HepG2 (cell line): ENCODE results near the gene SGSM1. TPM values are rescaled to one million over a fixed set of nuclear protein-coding genes. Genes with fewer than 3 reads are reported as not detected.

ENCODE experiments used
- DMAP1 ChIP-seq: IDR thresholded peaks from 2 replicates; pipeline ENCODE4 v1.6.1; 2016
- ELF3 ChIP-seq: IDR thresholded peaks from 2 replicates; pipeline ENCODE4 v1.6.1; 2016; ENCODE audit warnings: missing genetic modification reagents, missing compliant biosample characterization
- HDAC1 ChIP-seq: sonication (generic); formaldehyde crosslinking; IDR thresholded peaks from 2 replicates; pipeline ENCODE4 v1.5.1; 2020; ENCODE audit warnings: mild to moderate bottlenecking, missing genetic modification reagents
- JUND ChIP-seq: sonication (generic); formaldehyde crosslinking; IDR thresholded peaks from 2 replicates; pipeline ENCODE4 v1.8.0; 2022; ENCODE audit warnings: mild to moderate bottlenecking, missing genetic modification reagents
- KDM5B ChIP-seq: sonication (generic); formaldehyde crosslinking; IDR thresholded peaks from 2 replicates; pipeline ENCODE4 v1.4.0; 2020; ENCODE audit warnings: missing genetic modification reagents, mild to moderate bottlenecking, borderline replicate concordance
- KLF6 ChIP-seq: IDR thresholded peaks from 2 replicates; pipeline ENCODE4 v1.8.0; 2016; ENCODE audit warnings: missing biosample characterization, missing genetic modification reagents
- MTA1 ChIP-seq: sonication (generic); formaldehyde crosslinking; IDR thresholded peaks from 2 replicates; pipeline ENCODE4 v1.4.0; 2020; ENCODE audit warnings: missing genetic modification reagents, mild to moderate bottlenecking, borderline replicate concordance
- NFRKB ChIP-seq: fragments of 450-650 bp; IDR thresholded peaks from 2 replicates; pipeline ENCODE4 v1.6.1; 2017
- NR2F6 ChIP-seq, 2 experiments: IDR thresholded peaks; 2 replicates each; pipeline ENCODE4 v1.6.1; 2016; ENCODE audit warnings: antibody characterized with exemption in 1 of 2, mild to moderate bottlenecking in 1 of 2
- NRL ChIP-seq: sonication (generic); formaldehyde crosslinking; IDR thresholded peaks from 2 replicates; pipeline ENCODE4 v1.5.0; 2020; ENCODE audit warnings: missing genetic modification reagents, mild to moderate bottlenecking, moderate library complexity, borderline replicate concordance
- POLR2A ChIP-seq, 2 experiments: IDR thresholded peaks; 2 replicates each; pipeline ENCODE4 v1.6.1; 2011; ENCODE audit warnings: low read depth in 2 of 2, low read length in 2 of 2, mild to moderate bottlenecking in 1 of 2, moderate library complexity in 1 of 2; ENCODE audit not compliant: insufficient read depth in 1 of 2
- SMAD3 ChIP-seq: sonication (generic); formaldehyde crosslinking; IDR thresholded peaks from 2 replicates; pipeline ENCODE4 v1.4.0; 2020; ENCODE audit warnings: missing genetic modification reagents
- SMYD3 ChIP-seq: sonication (generic); formaldehyde crosslinking; IDR thresholded peaks from 2 replicates; pipeline ENCODE4 v1.8.1; 2023; ENCODE audit warnings: mild to moderate bottlenecking, missing genetic modification reagents
- XBP1 ChIP-seq: sonication (generic); formaldehyde crosslinking; IDR thresholded peaks from 2 replicates; pipeline ENCODE4 v1.5.0; 2020; ENCODE audit warnings: missing genetic modification reagents
- ZNF160 ChIP-seq: sonication (generic); formaldehyde crosslinking; IDR thresholded peaks from 2 replicates; pipeline ENCODE4 v1.8.0; 2022; ENCODE audit warnings: mild to moderate bottlenecking, inconsistent platforms, missing genetic modification reagents
- ZNF30 ChIP-seq: sonication (generic); formaldehyde crosslinking; IDR thresholded peaks from 2 replicates; pipeline ENCODE4 v1.5.0; 2020; ENCODE audit warnings: mild to moderate bottlenecking, missing genetic modification reagents
- ZNF543 ChIP-seq: sonication (generic); formaldehyde crosslinking; IDR thresholded peaks from 2 replicates; pipeline ENCODE4 v1.4.0; 2020; ENCODE audit warnings: mild to moderate bottlenecking, missing genetic modification reagents
- ZNF724P ChIP-seq: sonication (generic); formaldehyde crosslinking; IDR thresholded peaks from 2 replicates; pipeline ENCODE4 v1.8.0; 2022; ENCODE audit warnings: missing genetic modification reagents, borderline replicate concordance
- ZNF816 ChIP-seq: sonication (generic); formaldehyde crosslinking; IDR thresholded peaks from 2 replicates; pipeline ENCODE4 v1.8.0; 2022; ENCODE audit warnings: missing genetic modification reagents, mild to moderate bottlenecking, borderline replicate concordance
- ZSCAN21 ChIP-seq: sonication (generic); formaldehyde crosslinking; IDR thresholded peaks from 2 replicates; pipeline ENCODE4 v1.8.0; 2022; ENCODE audit warnings: mild to moderate bottlenecking, missing genetic modification reagents, moderate library complexity, borderline replicate concordance
- polyA plus RNA-seq, 8 experiments: library from polyadenylated mRNA; depleted of rRNA in 3 of 8; stranded (reverse) in 7 of 8; unstranded in 1 of 8; fragments of >200 nt; fragmentation: Illumina TruSeq in 4 of 8; extraction: Trizol in 4 of 8; gene quantifications; 2 replicates each; pipeline versions ENCODE4 v1.2.1 to v1.2.3, GENCODE V29; 2011 to 2016; ENCODE audit warnings: low read depth in 4 of 8, missing spikeins in 1 of 8, mixed read lengths in 1 of 8; ENCODE audit not compliant: insufficient read depth in 1 of 8
- total RNA-seq, 5 experiments: library from RNA; depleted of rRNA; stranded (reverse); fragments of >200 nt; fragmentation: Illumina TruSeq; extraction: Trizol; gene quantifications; 2 replicates each; pipeline ENCODE4 v1.2.3, GENCODE V29; 2016; ENCODE audit warnings: low read depth in 1 of 5
- TF ChIP-seq, protein P1 (sequence below): sonication (generic); formaldehyde crosslinking; conservative IDR thresholded peaks from 2 replicates; pipeline ENCODE4 v1.4.0; 2020; ENCODE audit warnings: missing genetic modification reagents
- TF ChIP-seq, protein P2 (sequence below): sonication (generic); formaldehyde crosslinking; IDR thresholded peaks from 2 replicates; pipeline ENCODE4 v1.4.0; 2020; ENCODE audit warnings: missing genetic modification reagents
- TF ChIP-seq, protein P3 (sequence below): sonication (generic); formaldehyde crosslinking; IDR thresholded peaks from 2 replicates; pipeline ENCODE4 v1.4.0; 2020; ENCODE audit warnings: missing genetic modification reagents
- TF ChIP-seq, protein P4 (sequence below): sonication (generic); formaldehyde crosslinking; IDR thresholded peaks from 2 replicates; pipeline ENCODE4 v1.8.1; 2023; ENCODE audit warnings: mild to moderate bottlenecking, missing genetic modification reagents

Gene SGSM1
- total and polyA plus RNA-seq, 2 of the 13 experiments (the other 11 are each of a cell fraction or from before 2014, with no cell fraction given) = 0.07 TPM; not detected in 1

DNA sequence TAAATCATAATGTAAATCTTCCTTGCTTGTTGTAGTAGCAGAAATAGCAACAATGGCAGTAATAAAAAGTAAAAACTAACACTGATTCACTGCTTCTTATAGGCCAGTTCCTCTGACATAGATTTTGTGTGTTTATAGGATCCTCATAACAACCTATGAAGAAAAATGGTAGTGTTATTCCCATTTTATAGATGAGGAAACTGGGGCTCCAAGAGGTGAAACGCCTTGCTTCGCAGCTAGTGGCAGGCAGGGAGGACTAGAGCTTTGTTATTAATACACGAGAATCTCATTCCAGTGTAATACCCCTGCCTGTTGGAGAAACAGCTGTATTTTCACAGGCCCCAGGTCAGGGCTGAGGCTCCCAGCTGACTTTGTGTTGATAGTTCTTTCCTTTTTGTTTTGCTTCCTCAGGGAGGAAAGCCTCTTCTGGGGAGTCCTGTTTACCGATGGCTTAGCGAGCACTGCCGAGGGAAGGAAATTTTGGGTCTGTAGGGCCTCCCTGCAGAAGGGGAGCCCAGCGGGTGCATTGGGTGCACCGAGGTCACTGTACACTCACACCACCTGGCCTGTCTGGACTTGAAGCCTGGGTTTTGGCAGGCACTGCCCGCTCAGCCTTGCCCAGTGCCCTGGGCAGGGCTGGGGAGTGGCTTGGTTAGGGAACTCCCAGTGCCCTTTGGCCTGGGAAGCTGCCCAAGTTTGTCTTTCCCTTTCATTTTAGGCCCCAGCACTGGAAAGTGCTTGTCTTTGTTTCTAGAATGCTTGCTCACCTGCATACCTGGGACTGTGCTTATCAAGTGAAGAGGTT lies 160.0 kb downstream of the SGSM1 start (continued):
- TF ChIP-seq, protein P1, sequence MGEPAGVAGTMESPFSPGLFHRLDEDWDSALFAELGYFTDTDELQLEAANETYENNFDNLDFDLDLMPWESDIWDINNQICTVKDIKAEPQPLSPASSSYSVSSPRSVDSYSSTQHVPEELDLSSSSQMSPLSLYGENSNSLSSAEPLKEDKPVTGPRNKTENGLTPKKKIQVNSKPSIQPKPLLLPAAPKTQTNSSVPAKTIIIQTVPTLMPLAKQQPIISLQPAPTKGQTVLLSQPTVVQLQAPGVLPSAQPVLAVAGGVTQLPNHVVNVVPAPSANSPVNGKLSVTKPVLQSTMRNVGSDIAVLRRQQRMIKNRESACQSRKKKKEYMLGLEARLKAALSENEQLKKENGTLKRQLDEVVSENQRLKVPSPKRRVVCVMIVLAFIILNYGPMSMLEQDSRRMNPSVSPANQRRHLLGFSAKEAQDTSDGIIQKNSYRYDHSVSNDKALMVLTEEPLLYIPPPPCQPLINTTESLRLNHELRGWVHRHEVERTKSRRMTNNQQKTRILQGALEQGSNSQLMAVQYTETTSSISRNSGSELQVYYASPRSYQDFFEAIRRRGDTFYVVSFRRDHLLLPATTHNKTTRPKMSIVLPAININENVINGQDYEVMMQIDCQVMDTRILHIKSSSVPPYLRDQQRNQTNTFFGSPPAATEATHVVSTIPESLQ (CRISPR knock-in tag) = no peak
- no peak for TF ChIP-seq ZNF816 (CRISPR knock-in tag)
- TF ChIP-seq KLF6 (CRISPR knock-in tag) = no peak
- 0 out of 2 replicates have a peak, but pooled peaks have one; percentile 31 for TF ChIP-seq KDM5B (CRISPR knock-in tag)
- no peak for TF ChIP-seq ZNF724P
- peak; percentile 39; the same call in 1 of the 2 replicates for TF ChIP-seq NR2F6 (IDR thresholded peaks at IDR 0.05)
- TF ChIP-seq NR2F6 (CRISPR knock-in tag; IDR thresholded peaks at IDR 0.05) = peak; percentile 45; the same call in 1 of the 2 replicates
- TF ChIP-seq, protein P2, sequence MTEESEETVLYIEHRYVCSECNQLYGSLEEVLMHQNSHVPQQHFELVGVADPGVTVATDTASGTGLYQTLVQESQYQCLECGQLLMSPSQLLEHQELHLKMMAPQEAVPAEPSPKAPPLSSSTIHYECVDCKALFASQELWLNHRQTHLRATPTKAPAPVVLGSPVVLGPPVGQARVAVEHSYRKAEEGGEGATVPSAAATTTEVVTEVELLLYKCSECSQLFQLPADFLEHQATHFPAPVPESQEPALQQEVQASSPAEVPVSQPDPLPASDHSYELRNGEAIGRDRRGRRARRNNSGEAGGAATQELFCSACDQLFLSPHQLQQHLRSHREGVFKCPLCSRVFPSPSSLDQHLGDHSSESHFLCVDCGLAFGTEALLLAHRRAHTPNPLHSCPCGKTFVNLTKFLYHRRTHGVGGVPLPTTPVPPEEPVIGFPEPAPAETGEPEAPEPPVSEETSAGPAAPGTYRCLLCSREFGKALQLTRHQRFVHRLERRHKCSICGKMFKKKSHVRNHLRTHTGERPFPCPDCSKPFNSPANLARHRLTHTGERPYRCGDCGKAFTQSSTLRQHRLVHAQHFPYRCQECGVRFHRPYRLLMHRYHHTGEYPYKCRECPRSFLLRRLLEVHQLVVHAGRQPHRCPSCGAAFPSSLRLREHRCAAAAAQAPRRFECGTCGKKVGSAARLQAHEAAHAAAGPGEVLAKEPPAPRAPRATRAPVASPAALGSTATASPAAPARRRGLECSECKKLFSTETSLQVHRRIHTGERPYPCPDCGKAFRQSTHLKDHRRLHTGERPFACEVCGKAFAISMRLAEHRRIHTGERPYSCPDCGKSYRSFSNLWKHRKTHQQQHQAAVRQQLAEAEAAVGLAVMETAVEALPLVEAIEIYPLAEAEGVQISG (CRISPR knock-in tag) = no peak
- TF ChIP-seq SMYD3 (CRISPR knock-in tag) = no peak
- TF ChIP-seq JUND = no peak
- no peak for TF ChIP-seq ELF3 (CRISPR knock-in tag)
- TF ChIP-seq, protein P3, sequence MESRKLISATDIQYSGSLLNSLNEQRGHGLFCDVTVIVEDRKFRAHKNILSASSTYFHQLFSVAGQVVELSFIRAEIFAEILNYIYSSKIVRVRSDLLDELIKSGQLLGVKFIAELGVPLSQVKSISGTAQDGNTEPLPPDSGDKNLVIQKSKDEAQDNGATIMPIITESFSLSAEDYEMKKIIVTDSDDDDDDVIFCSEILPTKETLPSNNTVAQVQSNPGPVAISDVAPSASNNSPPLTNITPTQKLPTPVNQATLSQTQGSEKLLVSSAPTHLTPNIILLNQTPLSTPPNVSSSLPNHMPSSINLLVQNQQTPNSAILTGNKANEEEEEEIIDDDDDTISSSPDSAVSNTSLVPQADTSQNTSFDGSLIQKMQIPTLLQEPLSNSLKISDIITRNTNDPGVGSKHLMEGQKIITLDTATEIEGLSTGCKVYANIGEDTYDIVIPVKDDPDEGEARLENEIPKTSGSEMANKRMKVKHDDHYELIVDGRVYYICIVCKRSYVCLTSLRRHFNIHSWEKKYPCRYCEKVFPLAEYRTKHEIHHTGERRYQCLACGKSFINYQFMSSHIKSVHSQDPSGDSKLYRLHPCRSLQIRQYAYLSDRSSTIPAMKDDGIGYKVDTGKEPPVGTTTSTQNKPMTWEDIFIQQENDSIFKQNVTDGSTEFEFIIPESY (CRISPR knock-in tag) = no peak
- TF ChIP-seq NFRKB = no peak
- 0 out of 2 replicates have a peak, but pooled peaks have one; percentile 29 for TF ChIP-seq DMAP1
- no peak; the same call in 1 of the 2 replicates for TF ChIP-seq MTA1 (CRISPR knock-in tag)
- TF ChIP-seq POLR2A (IDR thresholded peaks at IDR 0.05; ENCODE audit: insufficient read depth in 1 of 2, low read depth in 2 of 2, low read length in 2 of 2) = no peak
- no peak for TF ChIP-seq SMAD3 (CRISPR knock-in tag)
- TF ChIP-seq ZNF30 (CRISPR knock-in tag) = no peak
- TF ChIP-seq, protein P4, sequence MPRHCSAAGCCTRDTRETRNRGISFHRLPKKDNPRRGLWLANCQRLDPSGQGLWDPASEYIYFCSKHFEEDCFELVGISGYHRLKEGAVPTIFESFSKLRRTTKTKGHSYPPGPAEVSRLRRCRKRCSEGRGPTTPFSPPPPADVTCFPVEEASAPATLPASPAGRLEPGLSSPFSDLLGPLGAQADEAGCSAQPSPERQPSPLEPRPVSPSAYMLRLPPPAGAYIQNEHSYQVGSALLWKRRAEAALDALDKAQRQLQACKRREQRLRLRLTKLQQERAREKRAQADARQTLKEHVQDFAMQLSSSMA (CRISPR knock-in tag) = no peak
- no peak for TF ChIP-seq ZNF543 (CRISPR knock-in tag)
- no peak for TF ChIP-seq NRL (CRISPR knock-in tag)
- TF ChIP-seq ZNF160 (CRISPR knock-in tag) = no peak
- no peak for TF ChIP-seq ZSCAN21
- TF ChIP-seq HDAC1 (CRISPR knock-in tag) = peak; percentile 21; the same call in 1 of the 2 replicates
- TF ChIP-seq XBP1 (CRISPR knock-in tag) = no peak
